ENCODE results near the gene RASSF3. TPM values are rescaled to one million over a fixed set of nuclear protein-coding genes. Genes with fewer than 3 reads are reported as not detected.

RASSF3 gene
- total and polyA plus RNA-seq, 4 donors, result 26.7 to 60.9 (median 33.5) TPM

GRCh38 chr12:64694130-64695040 is 84.1 kb downstream of the RASSF3 start:
- Histone ChIP-seq H3K4me3 (no peak overlapping the region), H3K27me3 (ENCODE audit: control insufficient read depth in 3 of 3, insufficient read depth in 3 of 3, low read length in 2 of 3) (no peaks in the 10 kb centered on the region), H3K36me3 (ENCODE audit: control insufficient read depth in 4 of 4, insufficient read depth in 4 of 4, low read length in 4 of 4) (peaks cover 3 to 16% (median 7%) of the 10 kb centered on the region in 4 donors), H3K9me3 (ENCODE audit: control insufficient read depth in 4 of 4, insufficient read depth in 3 of 4, low read length in 3 of 4) (no peaks in the 10 kb centered on the region), H3K9ac (ENCODE audit: insufficient read depth in 1 of 2, low read length in 2 of 2) (no peak overlapping the region), H3K27ac (ENCODE audit: low read depth in 1 of 2, low read length in 1 of 2) (no peak overlapping the region), H3K4me1 (ENCODE audit: control insufficient read depth in 5 of 5, insufficient read depth in 5 of 5, low read length in 5 of 5) (peaks cover 0 to 10% (median 3%) of the 10 kb centered on the region in 5 donors)
- TF ChIP-seq, protein P1, sequence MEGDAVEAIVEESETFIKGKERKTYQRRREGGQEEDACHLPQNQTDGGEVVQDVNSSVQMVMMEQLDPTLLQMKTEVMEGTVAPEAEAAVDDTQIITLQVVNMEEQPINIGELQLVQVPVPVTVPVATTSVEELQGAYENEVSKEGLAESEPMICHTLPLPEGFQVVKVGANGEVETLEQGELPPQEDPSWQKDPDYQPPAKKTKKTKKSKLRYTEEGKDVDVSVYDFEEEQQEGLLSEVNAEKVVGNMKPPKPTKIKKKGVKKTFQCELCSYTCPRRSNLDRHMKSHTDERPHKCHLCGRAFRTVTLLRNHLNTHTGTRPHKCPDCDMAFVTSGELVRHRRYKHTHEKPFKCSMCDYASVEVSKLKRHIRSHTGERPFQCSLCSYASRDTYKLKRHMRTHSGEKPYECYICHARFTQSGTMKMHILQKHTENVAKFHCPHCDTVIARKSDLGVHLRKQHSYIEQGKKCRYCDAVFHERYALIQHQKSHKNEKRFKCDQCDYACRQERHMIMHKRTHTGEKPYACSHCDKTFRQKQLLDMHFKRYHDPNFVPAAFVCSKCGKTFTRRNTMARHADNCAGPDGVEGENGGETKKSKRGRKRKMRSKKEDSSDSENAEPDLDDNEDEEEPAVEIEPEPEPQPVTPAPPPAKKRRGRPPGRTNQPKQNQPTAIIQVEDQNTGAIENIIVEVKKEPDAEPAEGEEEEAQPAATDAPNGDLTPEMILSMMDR (IDR thresholded peaks at IDR 0.05; ENCODE audit: control extremely low read depth, extremely low read depth), result no peak
- 89 to 92% methylated on average over 18 of the region's 18 CpGs for WGBS, 2 donors
- no peak for ATAC-seq (ENCODE audit: insufficient read depth, low FRiP score)
- DNase-seq, result no peak

- Histone ChIP-seq H3K4me1 (ENCODE audit: control insufficient read depth in 5 of 5, insufficient read depth in 5 of 5, low read length in 5 of 5) (peaks cover under 1 to 10% (median 3%) of the 10 kb centered on the region in 5 donors), H3K9ac (ENCODE audit: insufficient read depth in 1 of 2, low read length in 2 of 2) (no peak overlapping the region), H3K4me3 (no peak overlapping the region), H3K27me3 (ENCODE audit: control insufficient read depth in 3 of 3, insufficient read depth in 3 of 3, low read length in 2 of 3) (no peaks in the 10 kb centered on the region), H3K36me3 (ENCODE audit: control insufficient read depth in 4 of 4, insufficient read depth in 4 of 4, low read length in 4 of 4) (peaks cover 5 to 16% (median 9%) of the 10 kb centered on the region in 4 donors), H3K27ac (ENCODE audit: low read depth in 1 of 2, low read length in 1 of 2) (no peak overlapping the region), H3K9me3 (ENCODE audit: control insufficient read depth in 4 of 4, insufficient read depth in 3 of 4, low read length in 3 of 4) (no peaks in the 10 kb centered on the region)
- ATAC-seq (ENCODE audit: insufficient read depth, low FRiP score) (no peak), DNase-seq (no peak)
- 80 to 82% methylated on average over 5 of the region's 5 CpGs for WGBS, 2 donors
- TF ChIP-seq, protein P1 (IDR thresholded peaks at IDR 0.05; ENCODE audit: control extremely low read depth, extremely low read depth), result no peak
These were observed 85.3 kb downstream of the RASSF3 start for GRCh38 chr12:64695550-64695949.

DNA sequence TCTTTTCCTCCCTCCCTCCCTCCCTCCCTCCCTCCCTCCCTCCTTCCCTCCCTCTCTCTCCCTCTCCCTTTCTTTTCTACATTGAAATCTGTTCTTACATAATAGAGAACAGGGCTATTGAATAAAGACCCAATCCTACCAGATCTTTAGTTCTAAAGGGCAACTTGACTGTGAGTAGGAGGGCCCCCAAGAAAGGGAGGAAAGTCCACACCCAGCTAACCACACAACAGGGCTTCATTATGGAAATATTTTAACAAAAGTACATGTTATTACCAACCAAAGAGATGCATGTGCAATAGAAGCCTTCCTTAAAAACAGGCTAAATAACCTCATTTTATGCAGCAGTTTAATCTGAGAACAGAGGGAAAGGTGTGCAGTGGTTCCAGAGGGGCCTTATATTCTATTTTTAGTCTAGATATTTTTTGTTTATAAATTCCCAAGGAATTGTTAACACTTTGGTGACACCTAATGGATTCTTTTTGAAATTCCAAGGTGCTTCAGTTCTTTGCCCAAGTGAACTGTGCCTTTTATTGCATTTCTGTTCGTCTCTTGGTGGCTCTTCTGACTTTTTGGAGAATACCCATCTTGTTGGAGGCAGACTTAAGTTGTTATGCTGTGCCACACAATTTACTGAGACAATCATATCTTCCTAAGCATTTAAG is 85.9 kb downstream of the RASSF3 start:
- Histone ChIP-seq H3K9ac (ENCODE audit: insufficient read depth in 1 of 2, low read length in 2 of 2) (no peak overlapping the region), H3K36me3 (ENCODE audit: control insufficient read depth in 4 of 4, insufficient read depth in 4 of 4, low read length in 4 of 4) (peaks cover 5 to 16% (median 9%) of the 10 kb centered on the region in 4 donors), H3K9me3 (ENCODE audit: control insufficient read depth in 4 of 4, insufficient read depth in 3 of 4, low read length in 3 of 4) (no peaks in the 10 kb centered on the region), H3K27me3 (ENCODE audit: control insufficient read depth in 3 of 3, insufficient read depth in 3 of 3, low read length in 2 of 3) (no peaks in the 10 kb centered on the region), H3K27ac (ENCODE audit: low read depth in 1 of 2, low read length in 1 of 2) (peak overlapping the region in 1 of 2 donors; percentile 14), H3K4me1 (ENCODE audit: control insufficient read depth in 5 of 5, insufficient read depth in 5 of 5, low read length in 5 of 5) (peaks cover 2 to 8% (median 4%) of the 10 kb centered on the region in 5 donors), H3K4me3 (no peak overlapping the region)
- DNase-seq, result peak in 2 of 3 donors; percentile 58 to 65
- TF ChIP-seq, protein P1 (IDR thresholded peaks at IDR 0.05; ENCODE audit: control extremely low read depth, extremely low read depth), result no peak
- no peak for ATAC-seq (ENCODE audit: insufficient read depth, low FRiP score)
- WGBS, 2 donors, result 49 to 54% methylated on average over 1 of the region's 1 CpG

Data from lung (tissue), 12 donors.